IMR-90 (cell line): ENCODE measurements around the gene FAT1. TPM values are rescaled to one million over a fixed set of nuclear protein-coding genes. Genes with fewer than 3 reads are reported as not detected.

ENCODE experiments used
- ATAC-seq: fragments of 200-7000 bp; cut with Tn5 transposase; 2 replicates; pipeline ENCODE4 v1.9.1; 2020; ENCODE audit warnings: low read depth, mild to moderate bottlenecking, moderate library complexity
- BruUV-seq: library from RNA; stranded (reverse); fragments of 400-500 nt; replicated peaks from 2 replicates; lab custom pipeline; 2021; lab: Mats Ljungman, UMichigan
- CTCF ChIA-PET: fragments of 300-600 bp; formaldehyde crosslinking; extraction: SDS; loops from one replicate; lab custom pipeline; 2021; ENCODE audit warnings: antibody characterized with exemption; lab: Yijun Ruan, JAX
- POLR2A ChIA-PET: fragments of 300-600 bp; sonication (Branson Sonifier 250); formaldehyde crosslinking; loops from one replicate; lab custom pipeline; 2022; ENCODE audit warnings: antibody characterized with exemption; ENCODE audit not compliant: unreplicated experiment; lab: Charles Lee
- DNase-seq: peaks from one replicate; pipeline ENCODE4 v3.0.0; 2013
- H2AFZ ChIP-seq: replicated peaks from 2 replicates; pipeline ENCODE3; 2013; ENCODE audit warnings: low read length, mild to moderate bottlenecking; ENCODE audit not compliant: poor library complexity
- H2AK5ac ChIP-seq: 2 replicates; pipeline ENCODE4 v1.6.1; 2013; ENCODE audit warnings: low read depth, low read length, inconsistent platforms
- H2AK9ac ChIP-seq: replicated peaks from 2 replicates; pipeline ENCODE3; 2013; ENCODE audit warnings: mild to moderate bottlenecking, low read depth, low read length, moderate library complexity; ENCODE audit not compliant: poor library complexity
- H2BK120ac ChIP-seq: 2 replicates; pipeline ENCODE4 v1.6.1; 2013; ENCODE audit warnings: low read depth, low read length, inconsistent platforms
- H2BK15ac ChIP-seq: 3 replicates; pipeline ENCODE4 v1.6.1; 2013; ENCODE audit warnings: low read depth, low read length, inconsistent platforms
- H2BK20ac ChIP-seq: 2 replicates; pipeline ENCODE4 v1.6.1; 2013; ENCODE audit warnings: low read depth, mild to moderate bottlenecking, inconsistent platforms, low read length, moderate library complexity
- H2BK5ac ChIP-seq: 2 replicates; pipeline ENCODE4 v1.6.1; 2013; ENCODE audit warnings: mild to moderate bottlenecking, low read depth, low read length, inconsistent platforms; ENCODE audit not compliant: poor library complexity, severe bottlenecking
- H3K14ac ChIP-seq: replicated peaks from 2 replicates; pipeline ENCODE4 v1.6.1; 2013; ENCODE audit warnings: low read depth, low read length, inconsistent platforms
- H3K18ac ChIP-seq: 2 replicates; pipeline ENCODE4 v1.6.1; 2013; ENCODE audit warnings: low read depth, low read length, control low read depth
- H3K23ac ChIP-seq: 2 replicates; pipeline ENCODE4 v1.6.1; 2013; ENCODE audit warnings: low read depth, low read length, inconsistent platforms
- H3K27ac ChIP-seq: 2 replicates; pipeline ENCODE4 v1.5.1; 2013; ENCODE audit warnings: mild to moderate bottlenecking, control low read depth, low read length; ENCODE audit not compliant: insufficient read depth
- H3K27me3 ChIP-seq: 2 replicates; pipeline ENCODE4 v1.6.1; 2013; ENCODE audit warnings: low read length; ENCODE audit not compliant: control insufficient read depth, insufficient read depth
- H3K36me3 ChIP-seq: 2 replicates; pipeline ENCODE4 v1.6.1; 2013; ENCODE audit warnings: low read length, mixed read lengths; ENCODE audit not compliant: control insufficient read depth, insufficient read depth
- H3K4ac ChIP-seq: 2 replicates; pipeline ENCODE4 v1.6.1; 2013; ENCODE audit warnings: low read depth, low read length, inconsistent platforms
- H3K4me1 ChIP-seq: 2 replicates; pipeline ENCODE4 v1.6.1; 2013; ENCODE audit warnings: low read length, mixed read lengths; ENCODE audit not compliant: control insufficient read depth, insufficient read depth
- H3K4me2 ChIP-seq: 2 replicates; pipeline ENCODE4 v1.6.1; 2013; ENCODE audit warnings: low read depth, mild to moderate bottlenecking, control low read depth, low read length, moderate library complexity
- H3K4me3 ChIP-seq: 2 replicates; pipeline ENCODE4 v1.5.1; 2013; ENCODE audit warnings: low read depth, mild to moderate bottlenecking, control low read depth, low read length, moderate library complexity; ENCODE audit not compliant: insufficient read depth
- H3K56ac ChIP-seq: 2 replicates; pipeline ENCODE4 v1.6.1; 2013; ENCODE audit warnings: low read length, inconsistent platforms; ENCODE audit not compliant: insufficient read depth; ENCODE audit errors: extremely low read depth
- H3K79me1 ChIP-seq, 2 experiments: 2 replicates each; pipeline ENCODE4 v1.6.1; 2013; ENCODE audit warnings: low read length in 2 of 2, inconsistent platforms in 1 of 2, low read depth in 1 of 2
- H3K9ac ChIP-seq: 2 replicates; pipeline ENCODE4 v1.6.1; 2013; ENCODE audit warnings: low read depth, low read length, control low read depth
- H3K9me1 ChIP-seq: 2 replicates; pipeline ENCODE4 v1.6.1; 2013; ENCODE audit warnings: low read length, inconsistent platforms; ENCODE audit not compliant: insufficient read depth
- H3K9me3 ChIP-seq: 2 replicates; pipeline ENCODE4 v1.6.1; 2013; ENCODE audit warnings: low read length; ENCODE audit not compliant: control insufficient read depth, insufficient read depth
- H4K20me1 ChIP-seq: 2 replicates; pipeline ENCODE4 v1.6.1; 2013; ENCODE audit warnings: low read length, inconsistent platforms; ENCODE audit not compliant: insufficient read depth
- H4K5ac ChIP-seq: 2 replicates; pipeline ENCODE4 v1.6.1; 2013; ENCODE audit warnings: mild to moderate bottlenecking, low read depth, low read length, control low read depth
- H4K8ac ChIP-seq, 2 experiments: 2 replicates each; pipeline ENCODE4 v1.6.1; 2013; ENCODE audit warnings: low read depth in 2 of 2, low read length in 2 of 2, control low read depth in 1 of 2, inconsistent platforms in 1 of 2
- H4K91ac ChIP-seq: 2 replicates; pipeline ENCODE4 v1.6.1; 2013; ENCODE audit warnings: low read depth, low read length, inconsistent platforms; ENCODE audit not compliant: insufficient read depth
- BHLHE40 ChIP-seq: fragments of 150-350 bp; IDR thresholded peaks from 2 replicates; pipeline ENCODE4 v1.6.1; 2016; ENCODE audit warnings: mild to moderate bottlenecking, low read depth, low read length
- CEBPB ChIP-seq: IDR thresholded peaks from 2 replicates; pipeline ENCODE4 v1.6.1; 2012; ENCODE audit warnings: low read depth, low read length, improper control_type of control experiment
- CHD1 ChIP-seq: IDR thresholded peaks from 2 replicates; pipeline ENCODE4 v1.6.1; 2012; ENCODE audit warnings: low read depth, low read length, improper control_type of control experiment
- FOS ChIP-seq: fragments of 150-350 bp; IDR thresholded peaks from 2 replicates; pipeline ENCODE4 v1.6.1; 2016; ENCODE audit warnings: low read depth, low read length
- MAFK ChIP-seq: IDR thresholded peaks from 2 replicates; pipeline ENCODE4 v1.6.1; 2012; ENCODE audit warnings: low read depth, low read length, improper control_type of control experiment
- MAZ ChIP-seq: IDR thresholded peaks from 2 replicates; pipeline ENCODE4 v1.6.1; 2012; ENCODE audit warnings: low read depth, mild to moderate bottlenecking, low read length, improper control_type of control experiment, moderate library complexity, borderline replicate concordance
- MXI1 ChIP-seq: IDR thresholded peaks from 2 replicates; pipeline ENCODE4 v1.6.1; 2012; ENCODE audit warnings: low read depth, mild to moderate bottlenecking, low read length, moderate library complexity, borderline replicate concordance
- NFE2L2 ChIP-seq: fragments of 150-350 bp; IDR thresholded peaks from 2 replicates; pipeline ENCODE4 v1.6.1; 2016; ENCODE audit warnings: low read depth, mild to moderate bottlenecking, low read length
- POLR2A ChIP-seq: IDR thresholded peaks from 2 replicates; pipeline ENCODE4 v1.6.1; 2012; ENCODE audit warnings: mild to moderate bottlenecking, low read depth, low read length
- RAD21 ChIP-seq: IDR thresholded peaks from 2 replicates; pipeline ENCODE4 v1.6.1; 2012; ENCODE audit warnings: low read length, improper control_type of control experiment
- RCOR1 ChIP-seq: IDR thresholded peaks from 2 replicates; pipeline ENCODE4 v1.6.1; 2012; ENCODE audit warnings: mild to moderate bottlenecking, low read length, improper control_type of control experiment; ENCODE audit not compliant: insufficient replicate concordance
- RFX5 ChIP-seq: IDR thresholded peaks from 2 replicates; pipeline ENCODE4 v1.8.0; 2012; ENCODE audit warnings: low read depth, mild to moderate bottlenecking, low read length, moderate library complexity
- SMC3 ChIP-seq: fragments of 150-350 bp; IDR thresholded peaks from 2 replicates; pipeline ENCODE4 v1.6.1; 2016; ENCODE audit warnings: low read depth, mild to moderate bottlenecking, antibody characterized with exemption, low read length, moderate library complexity
- WGBS, 2 experiments: methylation state at CpG; one replicate each; pipeline versions ENCODE4 v1.1.5 to v1.1.7; 2013; ENCODE audit warnings: missing lambda C conversion rate in 2 of 2; ENCODE audit not compliant: insufficient read length in 1 of 2; ENCODE audit errors: extremely low coverage in 2 of 2; 5-methylcytosine and 5-hydroxymethylcytosine counted together
- dilution Hi-C: fragments of 300-500 bp; cut with HindIII; formaldehyde crosslinking; loops from one replicate; pipeline ENCODE4 v1.14.3; 2018; ENCODE audit warnings: low sequenced_read_pairs; ENCODE audit not compliant: unreplicated experiment
- in situ Hi-C: fragments of 300-500 bp; cut with MboI; formaldehyde crosslinking; loops from 3 replicates; pipeline ENCODE4 v1.14.3; 2019; ENCODE audit warnings: low sequenced_read_pairs, inconsistent platforms, mixed read lengths
- intact Hi-C: fragments of 100-400 bp; cut with micrococcal nuclease; formaldehyde crosslinking; loops from 2 replicates; pipeline ENCODE4 v1.10.0; 2022
- polyA plus RNA-seq, 3 experiments: library from polyadenylated mRNA; depleted of rRNA; stranded (reverse); fragments of >200 nt; gene quantifications; 2 replicates each; pipeline ENCODE4 v1.2.3, GENCODE V29; 2012; ENCODE audit warnings: low replicate concordance in 1 of 3
- total RNA-seq: library from RNA; depleted of rRNA; stranded (reverse); fragments of >200 nt; gene quantifications from 2 replicates; pipeline ENCODE4 v1.2.3, GENCODE V29; 2012
- TF ChIP-seq, protein P1 (sequence below): fragments of 150-350 bp; IDR thresholded peaks from 2 replicates; pipeline ENCODE4 v1.6.1; 2017; ENCODE audit warnings: mild to moderate bottlenecking, antibody characterized with exemption, low read length, low read depth
- TF ChIP-seq, protein P2 (sequence below): conservative IDR thresholded peaks from 2 replicates; pipeline ENCODE4 v1.5.1; 2012; ENCODE audit warnings: mild to moderate bottlenecking, low read depth, low read length, improper control_type of control experiment

Gene FAT1
- total and polyA plus RNA-seq, 2 of the 4 experiments (the other 2 are of a cell fraction) = 156 to 519 TPM

DNA sequence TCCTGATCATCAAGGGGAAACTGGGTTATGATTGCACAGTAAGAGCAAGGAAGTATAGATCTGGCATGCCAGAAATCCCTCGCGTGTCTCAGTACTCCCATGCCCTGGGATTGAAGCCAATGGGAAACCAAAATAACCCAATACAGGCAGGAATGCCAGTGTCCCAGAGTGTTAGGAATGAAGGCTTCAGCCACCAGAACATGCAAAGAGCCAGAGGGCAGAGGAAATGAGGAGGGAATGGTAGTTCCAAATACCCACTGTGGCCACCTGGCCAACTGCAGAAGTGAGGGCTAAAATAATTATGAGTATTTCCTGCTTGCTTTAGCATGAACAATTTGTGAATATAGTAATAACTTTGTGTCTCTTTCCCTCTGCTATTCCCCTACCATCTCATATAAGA, 180.4 kb downstream of the FAT1 start:
- dilution Hi-C loops (no loop called here), in situ Hi-C loops (no loop called here), intact Hi-C loops (no loop called here)
- no peak overlapping the region for H2BK120ac ChIP-seq
- TF ChIP-seq FOS (no peak), NFE2L2 (no peak), MAZ (no peak), RAD21 (no peak), BHLHE40 (no peak), POLR2A (no peak), MXI1 (no peak), CEBPB (no peak), SMC3 (no peak), MAFK (no peak), RCOR1 (no peak), CHD1 (no peak), RFX5 (no peak)
- TF ChIP-seq, protein P1, sequence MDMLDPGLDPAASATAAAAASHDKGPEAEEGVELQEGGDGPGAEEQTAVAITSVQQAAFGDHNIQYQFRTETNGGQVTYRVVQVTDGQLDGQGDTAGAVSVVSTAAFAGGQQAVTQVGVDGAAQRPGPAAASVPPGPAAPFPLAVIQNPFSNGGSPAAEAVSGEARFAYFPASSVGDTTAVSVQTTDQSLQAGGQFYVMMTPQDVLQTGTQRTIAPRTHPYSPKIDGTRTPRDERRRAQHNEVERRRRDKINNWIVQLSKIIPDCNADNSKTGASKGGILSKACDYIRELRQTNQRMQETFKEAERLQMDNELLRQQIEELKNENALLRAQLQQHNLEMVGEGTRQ = no peak
- TF ChIP-seq, protein P2, sequence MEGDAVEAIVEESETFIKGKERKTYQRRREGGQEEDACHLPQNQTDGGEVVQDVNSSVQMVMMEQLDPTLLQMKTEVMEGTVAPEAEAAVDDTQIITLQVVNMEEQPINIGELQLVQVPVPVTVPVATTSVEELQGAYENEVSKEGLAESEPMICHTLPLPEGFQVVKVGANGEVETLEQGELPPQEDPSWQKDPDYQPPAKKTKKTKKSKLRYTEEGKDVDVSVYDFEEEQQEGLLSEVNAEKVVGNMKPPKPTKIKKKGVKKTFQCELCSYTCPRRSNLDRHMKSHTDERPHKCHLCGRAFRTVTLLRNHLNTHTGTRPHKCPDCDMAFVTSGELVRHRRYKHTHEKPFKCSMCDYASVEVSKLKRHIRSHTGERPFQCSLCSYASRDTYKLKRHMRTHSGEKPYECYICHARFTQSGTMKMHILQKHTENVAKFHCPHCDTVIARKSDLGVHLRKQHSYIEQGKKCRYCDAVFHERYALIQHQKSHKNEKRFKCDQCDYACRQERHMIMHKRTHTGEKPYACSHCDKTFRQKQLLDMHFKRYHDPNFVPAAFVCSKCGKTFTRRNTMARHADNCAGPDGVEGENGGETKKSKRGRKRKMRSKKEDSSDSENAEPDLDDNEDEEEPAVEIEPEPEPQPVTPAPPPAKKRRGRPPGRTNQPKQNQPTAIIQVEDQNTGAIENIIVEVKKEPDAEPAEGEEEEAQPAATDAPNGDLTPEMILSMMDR = no peak
- no peak overlapping the region for H4K8ac ChIP-seq
- no peaks in the 10 kb centered on the region for H4K20me1 ChIP-seq
- no peak overlapping the region for H2BK20ac ChIP-seq
- H3K4me1 ChIP-seq = no peaks in the 10 kb centered on the region
- no peak overlapping the region for H2AK5ac ChIP-seq
- POLR2A ChIA-PET = no interaction called here
- no peak overlapping the region for H3K23ac ChIP-seq
- CTCF ChIA-PET = no interaction called here
- no peak overlapping the region for H2AK9ac ChIP-seq
- no peaks in the 10 kb centered on the region for H3K9me1 ChIP-seq
- H3K4me3 ChIP-seq = no peak overlapping the region
- no peak overlapping the region for H2BK5ac ChIP-seq
- no CpG with 5 or more reads among the region's 2 CpGs for WGBS, 2 experiments
- no peaks in the 10 kb centered on the region for H3K36me3 ChIP-seq
- no TSS peak for BruUV-seq
- H3K27ac ChIP-seq = no peak overlapping the region
- H3K56ac ChIP-seq = no peak overlapping the region
- no peaks in the 10 kb centered on the region for H3K9me3 ChIP-seq
- H4K91ac ChIP-seq = no peak overlapping the region
- no peak overlapping the region for H2AFZ ChIP-seq
- ATAC-seq = no peak
- H3K79me1 ChIP-seq = no peaks in the 10 kb centered on the region
- no peak overlapping the region for H3K14ac ChIP-seq
- H3K4me2 ChIP-seq = no peak overlapping the region
- H4K5ac ChIP-seq = no peak overlapping the region
- no peak for DNase-seq
- no peak overlapping the region for H3K4ac ChIP-seq
- H2BK15ac ChIP-seq = no peak overlapping the region
- H3K18ac ChIP-seq = no peak overlapping the region
- H3K9ac ChIP-seq = no peak overlapping the region
- no peaks in the 10 kb centered on the region; the same call in none of the 2 replicates for H3K27me3 ChIP-seq
